PC-3 (cell line): ENCODE results near the gene MUCL3. TPM values are rescaled to one million over a fixed set of nuclear protein-coding genes. Genes with fewer than 3 reads are reported as not detected.

Experiments
- ATAC-seq: fragments of 200-7000 bp; cut with Tn5 transposase; 2 replicates; pipeline ENCODE4 v1.9.1; 2020; ENCODE audit warnings: mild to moderate bottlenecking, moderate library complexity
- BruUV-seq: library from RNA; stranded (reverse); fragments of 400-500 nt; replicated peaks from 2 replicates; lab custom pipeline; 2021; lab: Mats Ljungman, UMichigan
- CTCF ChIA-PET: fragments of 300-600 bp; sonication (Branson Sonifier 250); formaldehyde crosslinking; loops from one replicate; lab custom pipeline; 2022; ENCODE audit warnings: antibody characterized with exemption; lab: Charles Lee
- POLR2A ChIA-PET: fragments of 300-600 bp; sonication (Branson Sonifier 250); formaldehyde crosslinking; loops from one replicate; lab custom pipeline; 2022; ENCODE audit warnings: antibody characterized with exemption; ENCODE audit not compliant: unreplicated experiment; lab: Charles Lee
- DNase-seq: peaks from one replicate; pipeline ENCODE4 v3.0.0-alpha.2; 2015
- H2AFZ ChIP-seq: fragments of 300-600 bp; sonication (generic); 2 replicates; pipeline ENCODE4 v1.6.0; 2016; ENCODE audit warnings: antibody characterized with exemption, low read length
- H3F3A ChIP-seq: fragments of 300-600 bp; sonication (generic); one replicate; pipeline ENCODE4 v1.6.0; 2017; ENCODE audit warnings: antibody characterized with exemption, low read length, control low read depth, mild to moderate bottlenecking; ENCODE audit not compliant: unreplicated experiment
- H3K27ac ChIP-seq: fragments of 300-600 bp; sonication (generic); 2 replicates; pipeline ENCODE4 v1.5.1; 2016; ENCODE audit warnings: mild to moderate bottlenecking, low read length
- H3K27me3 ChIP-seq: fragments of 300-600 bp; sonication (generic); 2 replicates; pipeline ENCODE4 v1.6.1; 2016; ENCODE audit warnings: low read length, mixed read lengths
- H3K36me3 ChIP-seq: fragments of 300-600 bp; sonication (generic); 2 replicates; pipeline ENCODE4 v1.6.1; 2016; ENCODE audit warnings: low read depth, mixed run types, low read length, mixed read lengths
- H3K4me1 ChIP-seq: fragments of 300-600 bp; sonication (generic); 2 replicates; pipeline ENCODE4 v1.5.1; 2016; ENCODE audit warnings: low read length; ENCODE audit not compliant: insufficient read depth
- H3K4me2 ChIP-seq: fragments of 300-600 bp; sonication (generic); 2 replicates; pipeline ENCODE4 v1.6.0; 2016; ENCODE audit warnings: low read length
- H3K4me3 ChIP-seq: fragments of 300-600 bp; sonication (generic); 2 replicates; pipeline ENCODE4 v1.5.1; 2016; ENCODE audit warnings: mild to moderate bottlenecking, low read length, mixed read lengths
- H3K79me2 ChIP-seq: fragments of 300-600 bp; sonication (generic); 2 replicates; pipeline ENCODE4 v1.6.1; 2017; ENCODE audit warnings: low read length, mixed read lengths
- H3K9ac ChIP-seq: fragments of 300-600 bp; sonication (generic); 2 replicates; pipeline ENCODE4 v1.6.0; 2016; ENCODE audit warnings: mild to moderate bottlenecking, low read length
- H3K9me2 ChIP-seq: fragments of 300-600 bp; sonication (generic); replicated peaks from 2 replicates; pipeline ENCODE4 v1.6.1; 2016; ENCODE audit warnings: mixed run types, low read length, mixed read lengths
- H3K9me3 ChIP-seq: fragments of 300-600 bp; sonication (generic); 2 replicates; pipeline ENCODE4 v1.6.1; 2016; ENCODE audit warnings: low read length, mixed read lengths
- H4K20me1 ChIP-seq: fragments of 300-600 bp; sonication (generic); 2 replicates; pipeline ENCODE4 v1.6.1; 2016; ENCODE audit warnings: low read length, mixed read lengths
- EZH2 ChIP-seq: fragments of 300-600 bp; sonication (generic); IDR thresholded peaks from one replicate; pipeline ENCODE4 v1.6.1; 2017; ENCODE audit warnings: antibody characterized with exemption, mild to moderate bottlenecking, low read length; ENCODE audit not compliant: unreplicated experiment
- EZH2phosphoT487 ChIP-seq: fragments of 300-600 bp; sonication (generic); IDR thresholded peaks from 2 replicates; pipeline ENCODE4 v1.6.1; 2018; ENCODE audit warnings: mild to moderate bottlenecking, antibody characterized with exemption, low read length, borderline replicate concordance
- intact Hi-C: fragments of 100-400 bp; cut with micrococcal nuclease; formaldehyde crosslinking; loops from 2 replicates; pipeline ENCODE4 v1.9.0; 2023
- total RNA-seq: library from RNA; depleted of rRNA; stranded (reverse); fragments of >200 nt; gene quantifications from 2 replicates; pipeline ENCODE4 v1.2.3, GENCODE V29; 2014
- TF ChIP-seq, protein P1 (sequence below): fragments of 300-600 bp; sonication (generic); conservative IDR thresholded peaks from 2 replicates; pipeline ENCODE4 v1.5.1; 2017; ENCODE audit warnings: antibody characterized with exemption, low read depth, mild to moderate bottlenecking, low read length

The MUCL3 gene
- total RNA-seq, 1 experiment from 2014 or later: 0.04 TPM

DNA sequence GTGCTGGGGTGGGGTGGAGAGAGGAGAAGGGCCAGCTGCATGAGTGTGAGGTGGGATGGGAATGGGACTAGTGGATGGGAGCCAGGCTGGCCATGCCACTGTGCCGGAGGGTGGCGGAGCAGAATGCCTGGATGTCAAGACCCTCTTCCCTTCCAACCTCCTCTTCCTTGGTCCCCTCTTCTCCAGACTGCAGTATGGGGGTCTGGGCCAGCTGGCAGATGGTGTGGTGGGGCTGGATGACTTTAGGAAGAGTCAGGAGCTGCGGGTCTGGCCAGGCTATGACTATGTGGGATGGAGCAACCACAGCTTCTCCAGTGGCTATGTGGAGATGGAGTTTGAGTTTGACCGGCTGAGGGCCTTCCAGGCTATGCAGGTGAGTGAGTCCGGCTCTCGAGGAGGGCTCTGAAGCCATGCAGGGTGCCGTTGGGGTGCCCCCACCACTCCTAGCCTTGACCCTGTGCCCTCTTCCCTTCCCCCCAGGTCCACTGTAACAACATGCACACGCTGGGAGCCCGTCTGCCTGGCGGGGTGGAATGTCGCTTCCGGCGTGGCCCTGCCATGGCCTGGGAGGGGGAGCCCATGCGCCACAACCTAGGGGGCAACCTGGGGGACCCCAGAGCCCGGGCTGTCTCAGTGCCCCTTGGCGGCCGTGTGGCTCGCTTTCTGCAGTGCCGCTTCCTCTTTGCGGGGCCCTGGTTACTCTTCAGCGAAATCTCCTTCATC, 48.8 kb upstream of the MUCL3 start:
- no peaks in the 10 kb centered on the region for H3K9me2 ChIP-seq
- H3K4me2 ChIP-seq: no peak overlapping the region
- CTCF ChIA-PET: no interaction called here
- intact Hi-C loops: no loop called here
- POLR2A ChIA-PET: no interaction called here
- DNase-seq: no peak
- peaks cover 15% of the 10 kb centered on the region for H3K4me1 ChIP-seq
- no peak for TF ChIP-seq EZH2
- TF ChIP-seq, protein P1, sequence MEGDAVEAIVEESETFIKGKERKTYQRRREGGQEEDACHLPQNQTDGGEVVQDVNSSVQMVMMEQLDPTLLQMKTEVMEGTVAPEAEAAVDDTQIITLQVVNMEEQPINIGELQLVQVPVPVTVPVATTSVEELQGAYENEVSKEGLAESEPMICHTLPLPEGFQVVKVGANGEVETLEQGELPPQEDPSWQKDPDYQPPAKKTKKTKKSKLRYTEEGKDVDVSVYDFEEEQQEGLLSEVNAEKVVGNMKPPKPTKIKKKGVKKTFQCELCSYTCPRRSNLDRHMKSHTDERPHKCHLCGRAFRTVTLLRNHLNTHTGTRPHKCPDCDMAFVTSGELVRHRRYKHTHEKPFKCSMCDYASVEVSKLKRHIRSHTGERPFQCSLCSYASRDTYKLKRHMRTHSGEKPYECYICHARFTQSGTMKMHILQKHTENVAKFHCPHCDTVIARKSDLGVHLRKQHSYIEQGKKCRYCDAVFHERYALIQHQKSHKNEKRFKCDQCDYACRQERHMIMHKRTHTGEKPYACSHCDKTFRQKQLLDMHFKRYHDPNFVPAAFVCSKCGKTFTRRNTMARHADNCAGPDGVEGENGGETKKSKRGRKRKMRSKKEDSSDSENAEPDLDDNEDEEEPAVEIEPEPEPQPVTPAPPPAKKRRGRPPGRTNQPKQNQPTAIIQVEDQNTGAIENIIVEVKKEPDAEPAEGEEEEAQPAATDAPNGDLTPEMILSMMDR: no peak
- TF ChIP-seq EZH2phosphoT487: no peak
- H3K27me3 ChIP-seq: no peaks in the 10 kb centered on the region
- peaks cover 44% of the 10 kb centered on the region; the same call in 1 of the 2 replicates for H3K36me3 ChIP-seq
- no peaks in the 10 kb centered on the region for H3K9me3 ChIP-seq
- no peaks in the 10 kb centered on the region for H3F3A ChIP-seq
- no peak overlapping the region for H3K9ac ChIP-seq
- H4K20me1 ChIP-seq: peaks cover 14% of the 10 kb centered on the region; the same call in 1 of the 2 replicates
- no peak for ATAC-seq
- peaks cover 26% of the 10 kb centered on the region for H3K79me2 ChIP-seq
- no peak overlapping the region for H3K27ac ChIP-seq
- no peak overlapping the region for H3K4me3 ChIP-seq
- BruUV-seq: no TSS peak
- no peak overlapping the region for H2AFZ ChIP-seq

DNA sequence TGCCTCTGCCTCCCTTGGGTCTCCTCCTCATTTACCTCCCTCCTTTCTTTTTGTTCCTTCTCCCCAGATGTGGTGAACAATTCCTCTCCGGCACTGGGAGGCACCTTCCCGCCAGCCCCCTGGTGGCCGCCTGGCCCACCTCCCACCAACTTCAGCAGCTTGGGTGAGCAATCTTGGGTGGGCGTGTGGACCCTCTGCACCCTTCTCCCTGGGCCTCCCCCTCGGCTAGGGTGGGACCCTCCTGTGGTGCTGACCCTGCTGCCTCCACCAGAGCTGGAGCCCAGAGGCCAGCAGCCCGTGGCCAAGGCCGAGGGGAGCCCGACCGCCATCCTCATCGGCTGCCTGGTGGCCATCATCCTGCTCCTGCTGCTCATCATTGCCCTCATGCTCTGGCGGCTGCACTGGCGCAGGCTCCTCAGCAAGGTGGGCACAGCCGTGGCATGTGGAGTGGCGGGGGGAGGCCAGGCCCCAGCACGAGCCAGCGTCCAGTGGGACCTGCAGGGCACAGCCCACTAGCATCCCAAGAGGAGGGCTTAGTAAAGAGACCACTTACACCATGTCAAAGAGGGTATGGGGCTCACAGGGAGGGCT, 47.7 kb upstream of the MUCL3 start:
- H2AFZ ChIP-seq: no peak overlapping the region
- H3F3A ChIP-seq: no peaks in the 10 kb centered on the region
- H3K27me3 ChIP-seq: no peaks in the 10 kb centered on the region
- no peak overlapping the region for H3K4me2 ChIP-seq
- H3K9me2 ChIP-seq: no peaks in the 10 kb centered on the region
- no peak overlapping the region for H3K4me3 ChIP-seq
- intact Hi-C loops: no loop called here
- H3K9ac ChIP-seq: no peak overlapping the region
- H3K9me3 ChIP-seq: no peaks in the 10 kb centered on the region
- ATAC-seq (no peak), DNase-seq (no peak)
- ChIA-PET POLR2A (no interaction called here), CTCF (no interaction called here)
- peaks cover 52% of the 10 kb centered on the region for H3K36me3 ChIP-seq
- TF ChIP-seq EZH2: no peak
- TF ChIP-seq, protein P1: peak; percentile 42
- peaks cover 15% of the 10 kb centered on the region for H3K79me2 ChIP-seq
- H4K20me1 ChIP-seq: peaks cover 9% of the 10 kb centered on the region; the same call in 1 of the 2 replicates
- no TSS peak for BruUV-seq
- no peak overlapping the region for H3K27ac ChIP-seq
- peaks cover 6% of the 10 kb centered on the region for H3K4me1 ChIP-seq

DNA sequence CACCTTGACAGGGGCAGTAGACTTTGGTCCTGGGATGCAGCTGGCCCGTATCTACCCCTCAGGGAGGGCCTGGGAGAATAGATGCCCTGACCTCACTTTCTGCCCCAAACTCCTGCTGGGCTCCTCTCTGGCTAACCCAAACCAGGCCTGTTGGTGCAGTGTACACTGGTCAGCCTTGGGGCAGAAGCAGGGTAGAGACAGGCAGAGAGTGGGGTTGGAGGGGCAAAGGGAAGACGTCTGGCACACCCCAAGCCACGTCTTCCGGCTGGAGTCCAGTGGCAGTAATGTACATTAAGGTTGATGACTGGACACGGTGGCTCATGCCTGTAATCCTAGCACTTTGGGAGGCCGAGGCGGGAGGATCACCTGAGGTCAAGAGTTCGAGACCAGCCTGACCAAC, 47.1 kb upstream of the MUCL3 start:
- H4K20me1 ChIP-seq: peaks cover 3% of the 10 kb centered on the region; the same call in 1 of the 2 replicates
- H3K9me2 ChIP-seq: no peaks in the 10 kb centered on the region
- H3K27ac ChIP-seq: no peak overlapping the region
- no peak overlapping the region for H2AFZ ChIP-seq
- no peaks in the 10 kb centered on the region for H3K9me3 ChIP-seq
- H3K79me2 ChIP-seq: peaks cover 9% of the 10 kb centered on the region
- H3F3A ChIP-seq: no peaks in the 10 kb centered on the region
- DNase-seq (no peak), ATAC-seq (no peak)
- 0 out of 2 replicates have a peak, but pooled peaks cover under 1% of the 10 kb centered on the region for H3K4me1 ChIP-seq
- intact Hi-C loops: no loop called here
- peaks cover 56% of the 10 kb centered on the region for H3K36me3 ChIP-seq
- no peaks in the 10 kb centered on the region for H3K27me3 ChIP-seq
- ChIA-PET POLR2A (no interaction called here), CTCF (no interaction called here)
- no TSS peak for BruUV-seq
- no peak overlapping the region for H3K9ac ChIP-seq
- H3K4me2 ChIP-seq: no peak overlapping the region
- no peak overlapping the region for H3K4me3 ChIP-seq
- TF ChIP-seq, protein P1: no peak
- no peak for TF ChIP-seq EZH2phosphoT487
- TF ChIP-seq EZH2: no peak
